Stimulated activated CD8-positive, alpha-beta memory T cell treated with anti-CD3 and anti-CD28 coated beads, Interleukin-12 subunit alpha, Interleukin-12 subunit beta, amount 100 ng/mL, for 4 hours (primary cell): Measurements from ENCODE around the gene SMG6.
A peak's percentile ranks its signal among the peaks of the same experiment; 100 is the strongest.

ENCODE experiments used
- DNase-seq: peaks from one replicate; pipeline ENCODE4 v3.0.0-alpha.2; 2020; ENCODE audit warnings: low read depth

The SMG6 gene

DNA sequence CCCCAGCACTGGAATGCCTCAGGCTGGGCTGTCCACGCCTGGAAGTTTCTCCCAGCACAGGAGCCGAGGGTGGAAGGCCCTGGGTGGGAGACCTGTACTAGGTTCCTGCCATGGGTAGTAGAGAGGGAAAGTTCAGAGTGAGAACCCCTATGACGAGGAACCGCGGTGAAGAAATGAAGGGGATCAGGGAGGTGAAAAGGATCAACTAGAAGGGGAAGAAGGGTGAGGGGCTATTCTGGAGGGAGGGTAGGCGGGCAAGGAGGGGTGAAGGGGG is 243.3 kb downstream of the SMG6 start:
- DNase-seq, result no peak

DNA sequence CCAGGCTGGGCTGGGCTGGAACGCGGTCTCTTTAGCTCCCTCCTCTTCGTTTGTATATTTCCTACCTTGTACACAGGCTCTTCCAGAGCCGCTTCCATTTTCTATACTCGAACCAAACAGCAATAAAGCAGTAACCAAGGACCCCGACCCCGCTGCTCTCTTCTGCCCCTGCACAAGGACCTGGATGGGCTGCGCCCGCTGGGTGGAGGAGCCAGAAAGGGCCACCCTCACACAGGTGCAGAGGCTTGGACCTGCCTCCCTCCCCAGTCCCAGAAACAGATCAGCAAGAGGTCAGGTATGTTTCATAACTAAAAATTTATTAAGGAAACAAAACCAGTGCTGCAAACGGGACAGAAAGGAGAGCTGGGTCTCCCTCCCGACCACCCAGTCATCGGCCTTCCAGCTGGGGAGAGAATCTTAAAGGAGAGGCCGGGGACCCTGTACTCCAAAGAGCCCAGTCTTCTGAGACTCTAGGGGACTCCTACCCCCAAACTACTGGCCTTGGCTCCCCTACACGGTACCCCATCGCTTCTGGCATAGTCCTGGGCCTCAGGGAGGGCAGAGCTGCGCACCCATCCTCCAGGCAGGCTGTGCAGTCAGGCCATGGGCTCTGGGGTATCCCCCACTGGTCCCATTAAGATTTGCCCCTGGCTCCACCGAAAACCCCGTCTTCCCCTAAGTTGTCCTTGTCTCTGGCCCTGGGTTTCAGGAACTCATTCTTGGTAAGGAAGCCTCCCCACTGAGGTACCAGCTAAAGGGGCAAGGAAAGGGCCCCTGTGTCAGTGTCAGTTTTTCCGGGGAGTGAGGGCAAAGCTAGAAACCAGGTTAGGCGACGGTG is 243.8 kb downstream of the SMG6 start:
- no peak for DNase-seq

DNA sequence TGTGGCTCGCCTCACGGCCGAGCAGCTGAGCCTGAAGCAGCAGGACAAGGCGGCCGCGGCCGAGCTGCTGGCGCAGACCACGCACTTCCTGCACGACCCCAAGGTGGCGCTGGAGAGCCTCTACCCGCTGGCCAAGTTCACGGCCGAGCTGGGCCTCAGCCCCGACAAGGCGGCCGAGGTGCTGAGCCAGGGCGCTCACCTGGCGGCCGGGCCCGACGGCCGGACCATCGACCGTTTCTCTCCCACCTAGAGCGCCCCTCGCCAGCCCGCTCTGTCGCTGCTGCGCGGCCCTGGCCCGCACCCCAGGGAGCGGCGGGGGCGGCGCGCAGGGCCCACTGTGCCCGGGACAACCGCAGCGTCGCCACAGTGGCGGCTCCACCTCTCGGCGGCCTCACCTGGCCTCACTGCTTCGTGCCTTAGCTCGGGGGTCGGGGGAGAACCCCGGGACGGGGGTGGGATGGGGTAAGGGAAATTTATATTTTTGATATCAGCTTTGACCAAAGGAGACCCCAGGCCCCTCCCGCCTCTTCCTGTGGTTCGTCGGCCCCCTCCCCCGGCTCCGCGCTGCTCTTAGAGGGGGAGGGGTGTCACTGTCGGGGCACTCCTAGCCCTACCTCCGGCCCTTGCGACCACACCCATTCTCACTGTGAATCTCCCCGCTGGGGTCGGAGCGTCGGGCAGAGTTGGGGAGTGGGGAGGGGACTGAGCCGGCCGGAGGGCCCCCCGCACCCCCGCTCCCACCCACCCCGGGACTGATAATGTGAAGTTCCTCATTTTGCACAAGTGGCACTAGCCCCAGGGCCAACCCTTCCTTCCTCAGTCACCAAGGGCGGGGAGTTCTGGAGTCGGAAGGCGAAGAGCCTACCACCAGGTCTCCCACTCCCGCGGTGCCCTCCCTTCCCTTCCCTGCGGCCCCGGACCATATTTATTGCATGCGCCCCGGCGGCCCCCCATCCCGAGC is 244.7 kb downstream of the SMG6 start:
- no peak for DNase-seq

DNA sequence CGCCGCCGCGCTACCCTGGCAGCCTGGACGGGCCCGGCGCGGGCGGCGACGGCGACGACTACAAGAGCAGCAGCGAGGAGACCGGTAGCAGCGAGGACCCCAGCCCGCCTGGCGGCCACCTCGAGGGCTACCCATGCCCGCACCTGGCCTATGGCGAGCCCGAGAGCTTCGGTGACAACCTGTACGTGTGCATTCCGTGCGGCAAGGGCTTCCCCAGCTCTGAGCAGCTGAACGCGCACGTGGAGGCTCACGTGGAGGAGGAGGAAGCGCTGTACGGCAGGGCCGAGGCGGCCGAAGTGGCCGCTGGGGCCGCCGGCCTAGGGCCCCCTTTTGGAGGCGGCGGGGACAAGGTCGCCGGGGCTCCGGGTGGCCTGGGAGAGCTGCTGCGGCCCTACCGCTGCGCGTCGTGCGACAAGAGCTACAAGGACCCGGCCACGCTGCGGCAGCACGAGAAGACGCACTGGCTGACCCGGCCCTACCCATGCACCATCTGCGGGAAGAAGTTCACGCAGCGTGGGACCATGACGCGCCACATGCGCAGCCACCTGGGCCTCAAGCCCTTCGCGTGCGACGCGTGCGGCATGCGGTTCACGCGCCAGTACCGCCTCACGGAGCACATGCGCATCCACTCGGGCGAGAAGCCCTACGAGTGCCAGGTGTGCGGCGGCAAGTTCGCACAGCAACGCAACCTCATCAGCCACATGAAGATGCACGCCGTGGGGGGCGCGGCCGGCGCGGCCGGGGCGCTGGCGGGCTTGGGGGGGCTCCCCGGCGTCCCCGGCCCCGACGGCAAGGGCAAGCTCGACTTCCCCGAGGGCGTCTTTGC is 245.6 kb downstream of the SMG6 start:
- DNase-seq, result no peak

DNA sequence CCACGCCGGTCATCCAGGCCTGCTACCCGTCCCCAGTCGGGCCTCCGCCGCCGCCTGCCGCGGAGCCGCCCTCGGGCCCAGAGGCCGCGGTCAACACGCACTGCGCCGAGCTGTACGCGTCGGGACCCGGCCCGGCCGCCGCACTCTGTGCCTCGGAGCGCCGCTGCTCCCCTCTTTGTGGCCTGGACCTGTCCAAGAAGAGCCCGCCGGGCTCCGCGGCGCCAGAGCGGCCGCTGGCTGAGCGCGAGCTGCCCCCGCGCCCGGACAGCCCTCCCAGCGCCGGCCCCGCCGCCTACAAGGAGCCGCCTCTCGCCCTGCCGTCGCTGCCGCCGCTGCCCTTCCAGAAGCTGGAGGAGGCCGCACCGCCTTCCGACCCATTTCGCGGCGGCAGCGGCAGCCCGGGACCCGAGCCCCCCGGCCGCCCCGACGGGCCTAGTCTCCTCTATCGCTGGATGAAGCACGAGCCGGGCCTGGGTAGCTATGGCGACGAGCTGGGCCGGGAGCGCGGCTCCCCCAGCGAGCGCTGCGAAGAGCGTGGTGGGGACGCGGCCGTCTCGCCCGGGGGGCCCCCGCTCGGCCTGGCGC is 246.3 kb downstream of the SMG6 start:
- no peak for DNase-seq

DNA sequence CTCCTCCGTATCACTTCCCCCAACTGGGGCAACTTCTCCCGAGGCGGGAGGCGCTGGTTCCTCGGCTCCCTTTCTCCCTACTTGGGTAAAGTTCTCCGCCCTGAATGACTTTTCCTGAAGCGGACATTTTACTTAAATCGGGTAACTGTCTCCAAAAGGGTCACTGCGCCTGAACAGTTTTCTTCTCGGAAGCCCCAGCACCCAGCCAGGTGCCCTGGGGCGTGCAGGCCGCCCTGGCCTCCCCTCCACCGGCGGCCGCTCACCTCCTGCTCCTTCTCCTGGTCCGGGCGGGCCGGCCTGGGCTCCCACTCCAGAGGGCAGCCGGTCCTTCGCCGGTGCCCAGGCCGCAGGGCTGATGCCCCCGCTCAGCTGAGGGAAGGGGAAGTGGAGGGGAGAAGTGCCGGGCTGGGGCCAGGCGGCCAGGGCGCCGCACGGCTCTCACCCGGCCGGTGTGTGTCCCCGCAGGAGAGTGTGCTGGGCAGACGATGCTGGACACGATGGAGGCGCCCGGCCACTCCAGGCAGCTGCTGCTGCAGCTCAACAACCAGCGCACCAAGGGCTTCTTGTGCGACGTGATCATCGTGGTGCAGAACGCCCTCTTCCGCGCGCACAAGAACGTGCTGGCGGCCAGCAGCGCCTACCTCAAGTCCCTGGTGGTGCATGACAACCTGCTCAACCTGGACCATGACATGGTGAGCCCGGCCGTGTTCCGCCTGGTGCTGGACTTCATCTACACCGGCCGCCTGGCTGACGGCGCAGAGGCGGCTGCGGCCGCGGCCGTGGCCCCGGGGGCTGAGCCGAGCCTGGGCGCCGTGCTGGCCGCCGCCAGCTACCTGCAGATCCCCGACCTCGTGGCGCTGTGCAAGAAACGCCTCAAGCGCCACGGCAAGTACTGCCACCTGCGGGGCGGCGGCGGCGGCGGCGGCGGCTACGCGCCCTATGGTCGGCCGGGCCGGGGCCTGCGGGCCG is 247.1 kb downstream of the SMG6 start:
- no peak for DNase-seq

DNA sequence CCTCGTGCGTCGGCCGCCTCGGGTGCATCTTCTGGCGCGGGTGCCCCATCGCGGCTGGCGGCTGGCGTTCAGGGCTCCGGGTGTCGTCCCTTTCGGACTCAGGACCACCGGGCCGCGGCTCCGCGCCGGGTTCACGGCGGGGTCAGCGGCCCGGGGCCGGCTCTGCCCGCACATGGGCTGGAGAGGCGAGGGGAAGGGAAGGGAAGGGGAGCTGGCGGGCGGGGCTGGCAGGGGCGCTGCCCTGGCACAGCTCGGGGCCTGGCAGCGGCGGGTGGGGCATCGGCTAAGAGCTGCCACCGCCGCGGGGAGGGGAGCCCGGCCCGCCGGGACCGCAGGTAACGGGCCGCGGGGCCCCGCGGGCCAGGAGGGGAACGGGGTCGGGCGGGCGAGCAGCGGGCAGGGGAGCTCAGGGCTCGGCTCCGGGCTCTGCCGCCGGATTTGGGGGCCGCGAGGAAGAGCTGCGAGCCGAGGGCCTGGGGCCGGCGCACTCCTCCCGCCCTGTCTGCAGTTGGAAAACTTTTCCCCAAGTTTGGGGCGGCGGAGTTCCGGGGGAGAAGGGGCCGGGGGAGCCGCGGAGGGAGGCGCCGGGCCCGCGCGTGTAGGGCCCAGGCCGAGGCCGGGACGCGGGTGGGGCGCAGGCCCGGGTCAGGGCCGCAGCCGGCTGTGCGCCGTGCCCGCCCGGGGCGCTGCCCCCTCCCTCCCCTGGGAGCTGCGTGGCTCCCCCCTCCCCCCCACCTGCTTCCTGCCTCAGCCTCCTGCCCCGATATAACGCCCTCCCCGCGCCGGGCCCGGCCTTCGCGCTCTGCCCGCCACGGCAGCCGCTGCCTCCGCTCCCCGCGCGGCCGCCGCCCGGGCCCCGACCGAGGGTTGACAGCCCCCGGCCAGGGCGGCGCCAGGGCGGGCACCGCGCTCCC is 248.0 kb downstream of the SMG6 start:
- no peak for DNase-seq

DNA sequence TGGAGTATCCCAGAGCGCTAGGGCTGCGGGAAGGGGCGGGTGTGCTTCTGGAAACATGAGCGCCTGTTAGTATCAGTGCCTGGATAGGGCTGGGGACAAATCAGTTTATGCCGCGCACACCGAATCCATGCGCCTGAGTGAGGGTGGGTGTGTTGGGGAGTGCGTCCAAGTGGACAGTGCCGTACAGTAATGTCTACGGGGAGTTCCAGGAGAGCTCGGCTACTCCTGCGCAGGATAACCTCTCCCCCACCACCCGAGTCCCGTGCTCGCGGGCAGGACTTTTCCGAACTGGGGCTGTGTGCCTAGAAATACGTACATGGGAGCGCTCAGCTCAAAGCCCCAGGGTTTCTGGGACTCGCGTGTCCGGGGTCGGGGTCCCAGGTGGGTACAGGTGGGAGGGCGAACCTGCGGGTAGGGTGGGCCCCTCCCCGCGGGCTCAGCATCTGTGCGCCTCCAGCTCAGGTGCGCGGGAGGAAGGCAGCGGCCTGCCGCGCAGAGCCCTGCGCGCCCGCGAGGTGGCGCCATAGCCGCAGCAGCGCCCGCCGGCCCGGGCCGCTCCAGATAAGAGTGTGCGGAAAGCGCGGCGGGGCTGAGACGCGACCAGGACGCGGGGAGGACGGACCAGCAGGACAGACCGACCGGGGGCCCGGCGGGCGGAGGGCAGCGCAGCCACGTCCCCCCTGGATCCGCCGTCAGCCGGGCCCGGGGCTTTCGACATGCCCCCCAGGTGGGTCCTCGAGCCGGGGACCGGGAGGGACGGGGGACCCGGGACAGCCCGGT is 248.9 kb downstream of the SMG6 start, which contains the start of gene HIC1:
HIC1 (plus strand) TSS at position 592 of the 780 bp plus-strand sequence. CDS start 1,588 bp downstream, outside the sequence.
- DNase-seq, result peak; percentile 75

DNA sequence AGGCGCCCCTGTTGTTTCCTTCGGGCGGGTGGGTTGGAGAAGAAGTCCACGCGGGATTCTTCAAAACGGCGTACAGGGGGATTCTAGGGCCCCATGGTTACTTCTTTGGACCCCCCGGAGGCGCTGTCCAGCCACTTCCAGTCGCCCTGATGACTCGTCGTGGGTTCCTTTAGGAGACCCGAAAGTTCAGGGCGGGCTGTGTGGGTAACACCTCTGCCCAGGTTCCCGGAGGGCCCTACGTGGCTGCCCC is 249.4 kb downstream of the SMG6 start:
- DNase-seq, result no peak

DNA sequence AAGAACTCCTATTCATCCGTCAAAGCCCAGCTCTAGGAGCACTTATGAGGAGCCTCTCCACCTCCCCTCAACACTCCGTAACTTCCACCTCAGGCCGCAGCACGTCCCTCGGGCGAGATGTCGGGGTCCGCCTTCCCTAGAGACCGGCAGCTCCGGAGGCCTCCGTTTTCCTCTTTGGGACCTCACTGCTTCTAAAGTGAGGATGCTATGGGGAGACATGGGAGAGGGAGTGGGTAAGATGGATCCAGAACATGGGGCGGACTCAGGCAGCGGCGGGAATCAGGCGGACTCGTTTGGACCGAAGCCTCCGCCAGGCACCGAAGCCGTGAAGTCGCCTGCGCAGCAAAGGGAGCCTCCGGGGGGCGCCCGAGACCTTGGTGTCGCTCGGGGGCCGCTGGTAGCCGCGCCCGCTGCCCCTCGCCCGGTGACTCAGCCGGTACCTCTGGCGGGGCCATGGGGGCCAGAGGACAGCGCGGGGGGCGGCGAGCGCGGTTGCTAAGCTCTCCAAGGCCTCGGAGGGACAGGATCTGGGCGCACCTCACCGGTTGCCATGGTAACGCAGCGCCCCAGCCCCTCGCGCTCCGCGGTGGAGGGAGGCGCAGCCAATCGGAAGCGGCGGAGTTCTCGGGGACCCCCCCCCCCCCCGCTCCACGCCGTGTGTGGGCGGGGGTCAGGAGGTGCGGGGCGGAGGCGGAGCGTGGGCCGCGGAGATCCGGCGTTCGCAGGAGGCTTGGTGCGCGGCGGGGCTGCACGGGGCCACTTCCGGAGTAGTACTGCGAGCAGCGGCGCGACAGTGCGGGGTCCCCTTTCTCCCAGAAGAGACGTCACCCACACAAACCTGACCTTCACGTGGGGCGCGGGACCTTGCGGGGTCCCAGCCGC is 250.0 kb downstream of the SMG6 start:
- DNase-seq, result peak; percentile 77

DNA sequence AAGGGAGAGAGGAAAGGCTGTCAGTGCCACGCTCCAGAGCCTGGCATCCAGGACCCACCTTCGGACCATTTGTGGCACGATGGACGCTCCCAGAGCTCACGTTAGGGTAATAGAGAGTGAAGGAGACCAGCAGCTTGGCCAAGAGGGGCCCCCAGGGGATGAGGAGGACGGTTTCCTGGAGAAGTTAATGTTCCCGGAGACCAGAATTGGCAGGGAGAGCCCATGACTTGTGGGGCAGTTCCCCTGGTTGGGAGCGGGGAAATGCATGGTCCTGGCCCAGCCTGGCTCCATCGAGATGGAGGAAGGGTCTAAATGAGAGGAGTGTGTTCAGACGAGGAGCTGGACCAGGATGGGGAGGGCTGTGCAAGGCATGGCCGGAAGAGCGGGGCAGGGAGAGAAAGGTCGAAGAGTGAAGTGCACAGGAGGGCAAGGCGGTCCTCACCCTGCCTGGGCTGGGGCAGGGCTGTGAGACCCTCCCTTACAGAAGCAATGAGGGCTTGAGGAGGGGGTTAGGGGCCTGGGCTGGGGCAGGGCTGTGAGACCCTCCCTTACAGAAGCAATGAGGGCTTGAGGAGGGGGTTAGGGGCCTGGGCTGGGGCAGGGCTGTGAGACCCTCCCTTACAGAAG is 251.5 kb downstream of the SMG6 start:
- no peak for DNase-seq

DNA sequence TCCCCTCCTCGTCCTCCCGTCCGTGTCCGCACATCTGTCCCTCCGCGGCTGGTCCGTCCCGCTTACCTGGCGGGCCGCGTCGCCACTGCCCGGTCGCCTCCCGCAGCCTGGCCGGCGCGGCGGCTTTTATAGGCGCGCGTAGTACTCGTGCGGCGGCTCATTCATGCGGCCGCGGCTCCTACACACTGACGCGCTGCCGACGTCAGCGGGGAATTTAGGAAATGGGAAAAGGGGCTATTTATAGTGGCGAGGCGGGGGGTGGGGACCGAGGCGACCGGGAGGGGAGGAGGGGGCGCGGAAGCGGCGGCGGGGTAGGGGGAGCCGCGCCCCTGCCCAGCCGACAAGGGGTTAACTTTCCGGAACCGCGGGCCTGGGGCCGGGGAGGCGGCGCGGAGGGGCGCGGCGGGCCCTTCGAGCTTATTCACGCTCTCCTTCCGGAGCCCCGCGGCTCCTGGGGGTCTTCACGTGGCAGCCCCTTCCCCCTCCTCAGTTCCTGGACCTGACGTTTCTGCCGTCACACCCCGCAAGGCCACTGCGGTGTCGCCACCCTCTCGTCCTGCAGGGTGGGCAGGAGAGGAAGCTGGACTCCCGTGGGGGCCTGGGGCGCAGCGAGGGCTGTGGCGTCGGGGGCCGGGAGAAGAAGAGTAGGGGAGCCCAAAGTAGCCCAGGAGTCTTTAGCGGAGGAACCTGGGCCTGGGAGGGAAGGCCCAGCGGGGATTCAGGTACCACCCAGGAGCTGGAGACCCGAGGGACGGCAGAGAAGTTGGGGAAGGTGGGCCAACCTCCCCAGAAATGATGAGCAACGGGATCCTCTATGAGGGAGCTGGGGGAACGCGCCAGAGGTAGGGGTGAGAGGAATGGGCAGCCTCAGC is 252.3 kb downstream of the SMG6 start:
- DNase-seq, result no peak

DNA sequence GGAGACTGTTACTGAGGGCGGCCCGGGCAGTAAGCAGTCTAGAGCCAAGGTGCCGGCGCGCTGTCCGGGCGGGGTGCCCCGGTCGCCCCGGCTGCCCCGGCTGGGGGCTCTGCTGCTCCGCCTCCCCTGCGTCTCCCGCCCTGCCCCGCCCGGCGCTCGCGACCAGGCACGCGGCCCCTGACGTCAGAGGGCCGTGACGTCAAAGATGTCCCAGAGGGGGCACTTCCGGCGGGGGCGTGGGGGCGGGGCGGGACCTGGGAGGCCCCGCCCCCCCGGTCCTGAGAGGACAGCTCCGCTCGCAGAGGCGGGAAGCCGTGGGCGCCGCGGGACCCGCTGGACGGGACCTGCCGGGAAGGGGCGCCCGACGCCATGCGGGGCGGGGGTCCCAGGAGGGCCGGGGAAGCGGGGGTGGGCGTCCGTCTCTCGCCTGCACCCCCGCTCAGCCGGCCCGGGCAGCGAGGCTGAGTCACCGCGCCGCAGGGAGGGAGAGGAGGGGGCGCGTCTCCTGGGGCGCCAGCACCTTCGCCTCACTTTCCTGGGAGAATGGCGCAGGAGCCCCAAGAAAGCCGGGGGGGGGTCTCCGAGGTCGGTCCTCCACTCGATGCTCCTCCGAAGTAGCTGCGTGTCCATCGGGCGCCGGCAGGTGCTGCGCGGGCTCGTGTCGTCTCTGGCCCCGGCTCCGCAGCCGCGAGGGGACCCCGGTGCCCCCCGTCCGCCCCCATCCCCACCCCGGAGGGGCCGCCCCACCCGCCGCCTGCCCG is 253.1 kb downstream of the SMG6 start:
- peak; percentile 65 for DNase-seq

DNA sequence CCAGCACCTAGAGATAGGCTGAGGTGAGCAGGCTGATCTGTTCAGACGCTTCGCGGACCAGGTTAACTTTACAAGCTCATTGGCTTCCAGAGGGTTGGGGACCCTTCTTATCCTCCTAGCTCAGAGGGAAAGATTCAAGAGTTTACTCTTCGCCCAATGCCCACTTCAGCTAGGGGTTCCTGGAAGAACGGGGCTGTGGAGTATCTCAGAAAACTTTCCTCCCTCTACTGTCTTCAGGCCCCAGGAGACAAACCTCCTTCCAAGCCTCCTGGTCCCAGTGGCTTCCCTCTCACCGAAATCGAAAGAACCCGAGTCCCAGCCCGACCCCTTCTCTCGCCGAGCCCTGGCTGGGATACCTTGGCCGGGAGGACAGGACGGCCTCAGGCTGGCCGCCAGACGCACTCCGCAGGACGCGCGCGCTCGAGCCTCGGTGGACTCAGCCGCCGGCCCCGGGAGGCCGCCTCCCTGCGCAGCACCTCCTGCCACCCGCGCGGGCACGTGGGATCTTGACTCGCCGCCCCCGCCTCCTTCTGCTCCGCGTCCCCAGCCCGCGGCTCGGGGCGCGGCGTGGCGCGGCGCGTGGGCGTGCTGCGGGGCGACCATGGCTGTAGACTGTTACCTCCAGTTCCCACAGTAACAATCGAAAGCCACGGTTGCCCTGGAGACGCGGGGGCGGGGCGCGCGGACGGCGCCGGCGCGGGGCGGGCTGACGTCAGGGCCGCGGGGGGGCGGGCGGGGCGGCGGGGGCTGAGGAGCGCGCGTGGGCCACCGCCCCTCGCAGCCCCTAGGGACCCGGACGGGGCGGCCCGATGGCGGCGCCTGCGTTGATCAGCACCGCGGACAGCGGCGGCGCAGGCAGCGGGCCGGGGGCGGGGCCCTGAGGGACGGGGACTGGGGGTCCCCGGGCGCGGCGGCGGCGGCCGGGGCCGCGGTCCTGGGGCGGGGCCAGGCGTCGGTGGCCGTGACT is 254.0 kb downstream of the SMG6 start:
- DNase-seq, result peak; percentile 91

DNA sequence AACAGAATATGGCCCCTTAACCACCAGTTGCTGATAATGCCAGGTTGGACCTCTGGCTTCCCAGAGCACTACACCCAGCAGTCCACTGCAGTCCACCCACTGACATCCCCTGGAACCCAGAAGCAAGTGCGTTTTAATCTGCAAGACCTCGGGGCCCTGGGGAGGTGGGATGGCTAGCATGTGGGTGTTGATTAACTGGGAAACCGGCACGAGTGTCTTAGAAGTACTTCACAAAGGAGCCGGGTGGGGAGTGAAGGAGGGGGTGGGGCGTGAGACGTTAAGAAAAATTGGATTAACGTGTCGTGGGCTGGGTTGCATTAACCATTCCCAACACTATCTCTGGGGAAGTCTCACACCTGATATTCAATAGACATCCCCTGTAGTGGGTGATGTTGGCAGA is 254.8 kb downstream of the SMG6 start:
- DNase-seq, result no peak
